Measurements from ENCODE around the gene KIRREL2. TPM values are rescaled to one million over a fixed set of nuclear protein-coding genes. Genes with fewer than 3 reads are reported as not detected.

KIRREL2 gene
- total RNA-seq, 3 donors from 2014 or later (not counting 1 experiment from before 2014, with no cell fraction given), result 0.27 TPM; not detected in 2

- Mint-ChIP-seq H3K27ac (no peak overlapping the region), H3K27me3 (ENCODE audit: low read depth in 2 of 2) (peaks cover 37 to 45% of the 10 kb centered on the region in 2 donors), H3K9me3 (peaks cover 0 to 6% of the 10 kb centered on the region in 2 donors), H3K4me1 (peaks cover 18 to 19% of the 10 kb centered on the region in 2 donors), H3K4me3 (no peak overlapping the region), H3K36me3 (peaks cover 13% of the 10 kb centered on the region)
- 83% methylated on average over 13 of the region's 13 CpGs for WGBS (ENCODE audit: insufficient coverage)
- Histone ChIP-seq H3K4me1 (ENCODE audit: control insufficient read depth, insufficient read depth, low read length) (peaks cover 20% of the 10 kb centered on the region), H3K4me3 (ENCODE audit: low read length) (no peak overlapping the region), H3K27me3 (ENCODE audit: control insufficient read depth, insufficient read depth, low read length) (peaks cover 28% of the 10 kb centered on the region), H3K36me3 (ENCODE audit: control insufficient read depth, insufficient read depth, low read length) (no peaks in the 10 kb centered on the region), H3K27ac (ENCODE audit: low read length) (no peak overlapping the region), H3K9me3 (ENCODE audit: control insufficient read depth, insufficient read depth, low read length) (no peaks in the 10 kb centered on the region)
- intact Hi-C loops (cut with micrococcal nuclease), result no loop called here
- ATAC-seq (no peak), DNase-seq (no peak)
- TF ChIP-seq CTCF (IDR thresholded peaks at IDR 0.05), result no peak
Measured at GRCh38 chr19:35841961-35842595, 14.6 kb upstream of the KIRREL2 start.

GRCh38 chr19:35842666-35843272 lies 13.9 kb upstream of the KIRREL2 start:
- 87% methylated on average over 4 of the region's 4 CpGs for WGBS (ENCODE audit: insufficient coverage)
- H3K27me3 Mint-ChIP-seq (ENCODE audit: low read depth in 2 of 2), result peaks cover 37 to 42% of the 10 kb centered on the region in 2 donors
- no peak for DNase-seq

GRCh38 chr19:35843676-35844481 lies 12.8 kb upstream of the KIRREL2 start:
- intact Hi-C loops (cut with micrococcal nuclease), result no loop called here
- Mint-ChIP-seq H3K9me3 (peaks cover 0 to 6% of the 10 kb centered on the region in 2 donors), H3K4me3 (no peak overlapping the region), H3K27ac (no peak overlapping the region), H3K36me3 (peaks cover 13% of the 10 kb centered on the region), H3K4me1 (peaks cover 18 to 19% of the 10 kb centered on the region in 2 donors), H3K27me3 (ENCODE audit: low read depth in 2 of 2) (peaks cover 37 to 46% of the 10 kb centered on the region in 2 donors)
- WGBS (ENCODE audit: insufficient coverage), result 17% methylated on average over 42 of the region's 42 CpGs
- H3K36me3 ChIP-seq (ENCODE audit: control insufficient read depth, insufficient read depth, low read length), result no peaks in the 10 kb centered on the region
- DNase-seq, result no peak
- no peak overlapping the region for H3K27ac ChIP-seq (ENCODE audit: low read length)
- no peak for TF ChIP-seq CTCF (IDR thresholded peaks at IDR 0.05)
- ATAC-seq, result peak in 1 of 3 donors; percentile 26
- no peaks in the 10 kb centered on the region for H3K9me3 ChIP-seq (ENCODE audit: control insufficient read depth, insufficient read depth, low read length)
- H3K27me3 ChIP-seq (ENCODE audit: control insufficient read depth, insufficient read depth, low read length), result peaks cover 31% of the 10 kb centered on the region
- peaks cover 20% of the 10 kb centered on the region for H3K4me1 ChIP-seq (ENCODE audit: control insufficient read depth, insufficient read depth, low read length)
- no peak overlapping the region for H3K4me3 ChIP-seq (ENCODE audit: low read length)

More at GRCh38 chr19:35842666-35843272, 13.9 kb upstream of the KIRREL2 start:
- Histone ChIP-seq H3K27me3 (ENCODE audit: control insufficient read depth, insufficient read depth, low read length) (peaks cover 29% of the 10 kb centered on the region), H3K4me3 (ENCODE audit: low read length) (no peak overlapping the region), H3K4me1 (ENCODE audit: control insufficient read depth, insufficient read depth, low read length) (peaks cover 20% of the 10 kb centered on the region), H3K9me3 (ENCODE audit: control insufficient read depth, insufficient read depth, low read length) (no peaks in the 10 kb centered on the region), H3K36me3 (ENCODE audit: control insufficient read depth, insufficient read depth, low read length) (no peaks in the 10 kb centered on the region), H3K27ac (ENCODE audit: low read length) (no peak overlapping the region)
- intact Hi-C loops (cut with micrococcal nuclease), result no loop called here
- no peak overlapping the region for H3K27ac Mint-ChIP-seq
- ATAC-seq, result no peak
- H3K36me3 Mint-ChIP-seq, result peaks cover 13% of the 10 kb centered on the region
- no peak overlapping the region for H3K4me3 Mint-ChIP-seq
- TF ChIP-seq CTCF (IDR thresholded peaks at IDR 0.05), result no peak
- H3K9me3 Mint-ChIP-seq, result peaks cover 0 to 6% of the 10 kb centered on the region in 2 donors
- peaks cover 18 to 19% of the 10 kb centered on the region in 2 donors for H3K4me1 Mint-ChIP-seq

All from natural killer cell (primary cell).